HL-60/S4 treated with phorbol 12-myristate 13-acetate at 8.2 ng/mL for 4 days and 3 days (cell line): ENCODE data around the gene TBC1D9.

Experiments used
- in situ Hi-C: fragments of 300-500 bp; cut with MboI; formaldehyde crosslinking; loops from 2 replicates; pipeline ENCODE4 v1.15.0; 2022; ENCODE audit warnings: low sequenced_read_pairs

The TBC1D9 gene

DNA sequence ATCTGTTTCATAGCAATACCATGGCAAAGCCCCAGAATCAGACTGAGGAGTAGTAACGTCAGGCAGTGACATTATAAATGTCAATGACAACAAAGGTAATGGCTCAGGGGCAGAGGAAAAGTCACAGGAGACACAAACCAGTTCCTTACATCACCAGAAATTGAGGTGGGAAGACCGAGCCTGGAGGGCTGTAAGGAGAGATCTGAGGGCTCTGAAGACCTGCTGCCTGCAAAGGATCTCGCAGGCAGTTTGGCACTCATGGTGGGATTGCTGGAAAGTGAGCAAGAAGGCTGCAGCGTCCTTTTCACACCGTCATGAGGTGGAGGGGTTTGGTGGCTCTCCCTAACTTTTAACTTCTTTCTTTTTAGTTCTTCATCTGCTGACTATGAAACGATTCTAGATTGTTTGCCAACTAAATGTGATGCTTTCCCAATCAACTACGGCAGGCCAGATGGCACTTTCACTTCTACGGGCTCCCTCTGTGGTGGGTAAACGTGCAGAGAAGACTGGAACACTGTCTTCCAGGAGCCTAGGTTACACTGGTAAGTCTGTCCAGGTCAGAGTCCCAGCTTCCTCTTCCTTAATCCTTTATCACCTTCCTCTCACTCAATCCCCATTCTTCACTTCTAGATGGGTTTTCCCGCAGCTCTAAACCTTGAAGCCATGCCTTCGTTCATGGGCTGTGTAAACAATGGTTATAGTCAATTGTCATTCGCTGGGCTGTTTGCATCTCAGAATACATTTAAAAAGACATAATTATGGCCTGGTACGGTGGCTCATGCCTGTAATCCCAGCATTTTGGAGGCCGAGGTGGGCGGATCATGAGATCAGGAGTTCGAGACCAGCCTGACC, 58.2 kb downstream of the TBC1D9 start:
- in situ Hi-C loops: no loop called here

DNA sequence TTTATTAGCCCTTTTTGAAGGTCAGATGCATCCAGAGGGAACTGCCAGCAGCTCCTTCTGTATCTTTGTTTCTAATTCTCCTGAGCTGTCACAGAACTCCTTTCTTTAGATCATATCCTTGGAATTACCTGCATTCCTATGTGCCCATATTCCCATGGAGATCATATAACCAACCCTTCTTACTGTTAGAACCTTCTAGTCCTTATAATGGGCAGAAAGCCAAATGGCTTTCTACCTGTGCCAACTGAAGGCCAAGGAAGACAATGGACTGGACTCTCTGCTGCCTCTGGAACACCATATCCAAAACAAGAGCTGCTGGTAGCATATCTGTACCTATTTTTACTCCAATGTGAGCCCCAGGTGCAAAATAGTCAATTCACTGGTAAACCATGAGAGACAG, 60.7 kb downstream of the TBC1D9 start:
- in situ Hi-C loops: no loop called here

DNA sequence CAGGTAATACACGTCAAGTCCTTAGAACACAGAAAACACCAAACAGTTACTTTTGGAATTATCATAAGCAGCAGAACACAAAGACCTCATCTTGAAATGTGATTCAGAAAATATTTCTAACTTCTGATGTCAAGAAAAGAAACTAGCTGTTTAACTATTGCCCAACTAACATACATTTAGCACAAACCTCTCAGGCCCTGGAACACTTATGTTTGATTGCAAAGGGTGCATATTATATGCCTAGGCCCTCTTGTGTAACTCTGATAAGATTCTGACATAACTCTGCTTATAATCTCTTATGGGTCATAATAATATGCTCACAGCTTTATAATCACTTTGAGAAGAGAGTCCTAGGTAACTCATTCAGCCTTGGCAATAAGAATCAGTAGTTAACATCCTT, 62.6 kb downstream of the TBC1D9 start:
- in situ Hi-C loops: no loop called here

DNA sequence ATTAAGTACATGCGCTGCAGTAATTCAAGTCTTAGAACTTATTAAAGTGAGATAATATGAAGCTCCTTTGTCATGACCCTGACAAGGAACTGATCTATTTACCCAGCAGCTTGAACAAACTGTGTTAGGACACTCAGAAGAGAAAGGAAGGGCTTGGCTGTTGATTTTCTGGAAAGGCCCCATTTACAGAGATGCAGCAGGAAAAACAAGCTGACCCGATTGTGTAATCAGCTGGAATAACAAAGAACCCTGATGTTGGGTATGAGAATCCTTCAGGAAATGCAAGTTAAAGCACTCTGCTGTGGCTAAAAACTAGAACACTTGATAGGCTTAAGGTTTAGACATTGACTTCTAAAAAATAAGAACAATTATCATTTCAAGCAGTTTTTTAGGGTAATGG, 64.8 kb downstream of the TBC1D9 start:
- in situ Hi-C loops: no loop called here

DNA sequence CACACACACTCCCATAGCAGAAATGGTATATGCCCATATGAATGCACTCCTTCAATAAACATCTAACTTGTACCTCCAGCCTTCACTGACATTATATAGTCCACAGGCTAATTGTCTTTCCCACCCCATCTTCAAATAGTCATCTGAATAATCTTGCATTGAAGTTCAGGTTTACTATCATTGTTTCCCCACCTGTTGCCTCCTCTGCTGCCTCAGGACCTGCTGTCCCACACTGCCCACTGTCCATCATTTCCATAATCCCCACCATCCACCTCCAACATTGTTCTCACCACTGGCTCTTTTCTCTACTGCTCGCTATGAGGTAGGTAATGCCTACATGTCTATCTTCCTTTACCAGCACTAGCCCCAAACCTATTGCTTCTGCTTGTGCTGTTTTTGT, 66.1 kb downstream of the TBC1D9 start:
- in situ Hi-C loops: no loop called here

DNA sequence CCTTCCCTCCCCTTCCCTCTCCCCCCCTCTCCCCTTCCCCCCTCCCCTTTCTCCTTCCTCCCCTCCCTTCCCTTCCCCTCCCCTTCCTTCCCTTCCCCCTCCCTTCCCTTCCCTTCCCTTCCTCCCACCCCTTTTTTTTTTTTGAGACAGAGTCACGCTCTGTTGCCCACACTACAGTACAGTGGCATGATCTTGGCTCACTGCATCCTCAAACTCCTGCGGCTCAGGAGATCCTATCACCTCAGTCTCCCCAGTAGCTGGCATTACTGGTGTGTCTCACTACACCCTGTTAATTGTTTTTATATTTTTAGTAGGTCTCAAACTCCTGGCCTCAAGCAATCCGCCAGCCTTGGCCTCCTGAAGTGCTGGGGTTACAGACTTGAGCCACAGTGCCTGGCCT, 66.6 kb downstream of the TBC1D9 start:
- in situ Hi-C loops: no loop called here

DNA sequence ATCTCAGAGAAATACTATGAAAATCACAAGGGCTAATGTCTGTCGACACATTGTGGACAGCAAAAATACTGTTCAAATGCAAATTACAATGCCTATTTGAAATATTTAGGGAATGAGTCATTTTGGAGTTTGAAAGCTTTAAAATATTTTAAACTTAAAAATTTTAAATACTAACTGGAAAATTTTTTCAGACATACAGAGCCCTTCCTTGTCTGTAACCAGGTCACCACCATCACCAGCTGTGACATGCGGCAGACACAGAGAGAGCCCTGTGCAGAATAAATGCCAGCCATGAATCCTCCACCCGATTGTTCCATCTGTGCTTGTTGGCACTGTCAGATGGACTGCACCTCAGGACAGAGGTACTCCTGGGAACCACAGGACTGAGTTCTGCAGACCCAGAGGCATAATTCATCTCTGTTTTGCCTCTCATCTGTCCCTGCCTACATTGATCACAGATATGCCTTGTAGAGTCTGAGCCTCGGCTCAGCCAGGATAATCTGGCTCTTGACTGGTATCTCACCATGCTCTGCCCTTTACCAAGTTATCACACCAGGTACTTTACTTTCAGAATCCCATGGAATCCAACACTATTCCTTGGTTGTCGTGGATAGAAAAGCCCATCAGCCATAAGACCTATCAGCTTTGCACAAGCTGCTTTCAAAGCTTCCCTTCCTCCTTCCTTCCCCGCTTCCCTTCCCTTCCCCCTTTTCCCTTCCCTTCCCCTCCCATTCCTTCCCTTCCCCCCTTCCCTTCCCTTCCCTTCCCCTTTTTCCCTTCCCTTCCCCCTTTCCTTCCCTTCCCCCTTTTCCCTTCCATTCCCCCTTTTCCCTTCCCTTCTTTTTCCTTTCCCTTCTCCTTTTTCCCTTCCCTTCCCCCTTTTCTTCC, 67.2 kb downstream of the TBC1D9 start:
- in situ Hi-C loops: no loop called here

DNA sequence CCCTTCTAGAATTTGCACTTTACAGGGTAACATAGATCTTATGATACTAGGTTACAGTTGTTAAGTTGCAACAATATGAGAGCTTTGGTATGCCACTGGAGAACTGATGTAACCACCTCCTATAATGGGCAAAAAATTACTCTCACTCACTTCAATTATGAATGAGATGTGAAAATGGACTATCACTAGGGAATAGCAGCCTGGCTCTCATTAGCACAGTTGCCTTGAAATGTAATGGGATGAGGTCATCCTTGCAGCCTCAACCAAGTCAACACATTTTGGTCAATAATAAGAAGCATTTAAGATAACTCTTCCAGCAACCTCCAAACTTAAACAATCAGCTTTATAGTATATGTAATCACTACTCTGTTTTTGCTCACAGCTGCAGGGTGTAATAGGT, 69.4 kb downstream of the TBC1D9 start:
- in situ Hi-C loops: no loop called here

DNA sequence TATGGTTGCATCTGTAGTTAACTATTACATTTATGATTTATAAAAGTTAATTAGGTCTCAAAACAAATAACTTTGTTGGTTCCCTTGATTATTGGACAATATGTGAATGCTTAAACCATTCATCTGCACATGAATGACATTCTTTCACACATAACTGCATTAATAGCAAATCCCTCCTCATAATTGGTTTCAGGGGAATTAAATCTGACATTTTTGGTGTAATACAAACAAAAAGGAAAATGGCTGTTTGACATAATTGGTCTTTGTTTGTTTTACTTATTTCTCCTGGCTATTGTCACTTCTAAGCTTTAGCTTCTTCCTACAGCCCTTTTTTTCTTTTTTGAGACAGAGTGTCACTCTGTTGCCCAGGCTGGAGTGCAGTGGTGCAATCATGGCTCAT, 71.9 kb downstream of the TBC1D9 start:
- in situ Hi-C loops: no loop called here

DNA sequence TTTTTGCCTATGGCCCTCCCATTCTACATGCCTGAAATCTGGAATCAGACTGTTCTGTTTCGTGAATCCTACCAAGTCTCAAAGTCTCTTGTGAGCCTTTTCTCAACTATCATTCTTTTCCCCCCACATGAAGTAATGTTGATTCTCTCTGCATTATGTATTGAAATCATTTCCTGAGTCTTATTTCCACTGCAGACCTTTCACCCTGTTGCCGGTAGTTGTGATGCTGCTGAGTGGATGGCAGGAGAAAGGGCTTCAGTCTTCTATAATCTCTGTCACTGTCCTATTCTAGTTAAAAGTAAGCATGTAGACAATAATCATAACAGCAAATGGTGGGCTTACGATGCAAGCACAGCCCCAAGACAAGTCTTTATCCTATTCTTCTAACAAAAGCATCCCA, 75.0 kb downstream of the TBC1D9 start:
- in situ Hi-C loops: no loop called here

DNA sequence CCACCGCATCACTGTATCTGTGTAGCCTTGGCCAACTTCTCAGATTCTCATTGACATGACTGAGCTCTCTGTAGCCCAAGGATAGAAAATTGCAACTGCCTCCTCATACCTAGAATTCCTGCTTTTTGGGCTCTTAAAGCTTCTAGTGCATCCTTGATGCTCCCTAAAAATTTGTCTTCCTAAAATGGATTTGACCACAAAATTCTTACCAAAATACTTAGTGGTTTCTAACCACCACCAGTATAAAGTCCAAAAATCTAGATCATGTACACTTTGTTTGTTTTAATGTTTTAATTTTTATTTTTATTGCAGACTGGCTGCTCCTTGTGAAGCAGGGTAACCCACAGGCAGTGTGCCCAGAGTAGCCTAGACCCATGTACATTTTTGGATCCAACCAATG, 75.5 kb downstream of the TBC1D9 start:
- in situ Hi-C loops: no loop called here

DNA sequence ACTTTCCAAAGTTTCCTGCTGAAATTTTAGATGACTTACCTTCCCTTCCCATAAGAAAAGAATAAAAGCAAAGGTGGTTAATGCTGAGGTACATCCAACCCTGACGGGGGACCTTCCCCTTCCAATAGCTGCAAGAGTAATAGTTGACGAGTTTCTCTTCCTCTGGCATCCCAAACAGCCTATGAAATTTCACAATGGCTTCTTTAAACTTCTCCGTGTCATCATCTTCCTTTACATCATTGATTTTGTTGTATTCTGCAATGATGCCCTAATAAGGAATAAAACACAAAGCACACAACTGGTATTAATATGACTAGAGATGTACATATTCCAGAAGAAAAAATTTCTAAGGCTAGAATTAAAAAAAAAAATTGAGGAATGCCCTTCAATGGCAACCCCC, 76.6 kb downstream of the TBC1D9 start:
- in situ Hi-C loops: no loop called here

DNA sequence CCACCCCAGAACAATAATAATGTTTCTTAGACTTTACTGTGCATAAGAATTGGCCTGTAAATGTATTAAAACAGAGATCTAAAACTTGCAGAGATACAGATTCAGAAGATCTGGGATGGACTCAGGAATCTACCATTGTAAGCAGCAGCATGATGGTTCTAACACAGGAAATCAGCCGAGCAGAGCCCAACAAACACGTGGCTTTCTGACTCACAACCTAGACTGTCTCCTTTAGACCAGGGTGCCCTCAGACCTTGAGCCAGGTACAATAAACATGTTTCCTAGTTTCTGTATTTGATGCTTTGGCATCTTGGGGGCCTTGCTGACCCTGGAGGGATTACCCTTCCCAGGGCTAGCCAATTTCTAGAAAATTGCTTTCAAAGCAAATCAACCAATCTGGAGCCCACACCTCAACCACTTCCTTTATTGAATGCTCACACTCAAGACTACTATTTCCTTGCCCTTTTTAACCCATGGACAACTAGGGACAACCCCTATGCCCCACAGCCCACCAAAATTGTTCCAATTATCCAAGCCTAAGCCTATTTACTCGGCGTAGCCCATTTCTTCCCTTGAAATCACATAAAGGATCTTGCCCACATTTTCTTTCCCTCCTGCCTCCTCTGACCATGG, 80.5 kb downstream of the TBC1D9 start:
- in situ Hi-C loops: no loop called here

DNA sequence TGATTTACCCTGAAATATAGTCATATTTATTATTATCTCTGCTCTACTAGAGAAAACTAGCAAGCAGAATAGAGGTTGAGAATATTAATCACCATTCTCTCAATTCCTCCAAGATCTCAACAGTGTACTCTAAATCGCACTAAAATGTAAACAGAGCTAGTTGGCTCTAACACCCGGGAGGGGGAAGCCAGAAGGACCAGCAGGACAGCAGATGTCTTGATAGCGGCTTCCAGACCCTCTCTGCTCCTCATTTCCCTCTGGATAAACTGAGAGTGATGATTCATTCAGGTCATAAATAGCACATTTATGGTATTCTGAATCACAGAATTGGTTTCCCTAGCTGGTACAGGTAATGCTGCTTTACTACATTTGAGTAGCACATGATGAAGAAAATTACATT, 82.5 kb downstream of the TBC1D9 start:
- in situ Hi-C loops: no loop called here

DNA sequence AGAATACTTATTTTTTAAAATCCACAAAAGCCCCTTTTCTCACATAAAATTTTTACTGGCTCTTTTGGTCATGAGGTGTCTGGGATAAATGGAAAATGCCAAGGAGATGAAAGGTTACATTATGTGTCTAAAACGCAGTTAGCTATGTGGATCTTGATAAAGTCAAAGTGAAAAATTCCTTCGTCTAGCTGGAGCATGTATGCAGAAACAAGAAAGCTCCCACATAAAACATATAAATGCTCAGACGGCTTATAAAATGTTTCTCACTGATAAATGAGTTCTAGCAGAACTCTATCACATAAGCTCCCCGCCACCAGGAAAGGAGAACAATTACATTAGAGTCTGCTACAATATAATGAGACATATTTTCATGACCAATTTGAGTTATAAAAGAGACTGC, 83.8 kb downstream of the TBC1D9 start:
- in situ Hi-C loops: no loop called here

DNA sequence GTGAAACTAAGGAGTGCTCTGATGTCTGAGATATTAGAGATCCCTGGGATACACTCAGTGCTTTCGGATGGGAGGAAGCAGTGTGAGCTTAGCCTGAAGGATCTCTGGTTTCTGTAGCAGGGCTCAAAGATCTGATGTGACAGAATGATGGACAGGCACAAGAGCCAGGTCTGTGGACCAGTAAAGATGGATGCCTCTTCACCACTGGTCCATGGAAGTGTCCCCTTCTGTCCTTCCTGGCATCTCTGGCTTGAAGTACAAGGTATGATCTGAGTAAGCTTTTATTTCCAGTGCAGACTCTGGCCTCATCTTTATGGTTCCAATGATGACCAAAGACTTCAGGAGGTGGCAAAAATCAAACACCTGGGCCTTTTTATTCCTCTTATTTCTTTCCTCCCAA, 88.1 kb downstream of the TBC1D9 start:
- in situ Hi-C loops: no loop called here

DNA sequence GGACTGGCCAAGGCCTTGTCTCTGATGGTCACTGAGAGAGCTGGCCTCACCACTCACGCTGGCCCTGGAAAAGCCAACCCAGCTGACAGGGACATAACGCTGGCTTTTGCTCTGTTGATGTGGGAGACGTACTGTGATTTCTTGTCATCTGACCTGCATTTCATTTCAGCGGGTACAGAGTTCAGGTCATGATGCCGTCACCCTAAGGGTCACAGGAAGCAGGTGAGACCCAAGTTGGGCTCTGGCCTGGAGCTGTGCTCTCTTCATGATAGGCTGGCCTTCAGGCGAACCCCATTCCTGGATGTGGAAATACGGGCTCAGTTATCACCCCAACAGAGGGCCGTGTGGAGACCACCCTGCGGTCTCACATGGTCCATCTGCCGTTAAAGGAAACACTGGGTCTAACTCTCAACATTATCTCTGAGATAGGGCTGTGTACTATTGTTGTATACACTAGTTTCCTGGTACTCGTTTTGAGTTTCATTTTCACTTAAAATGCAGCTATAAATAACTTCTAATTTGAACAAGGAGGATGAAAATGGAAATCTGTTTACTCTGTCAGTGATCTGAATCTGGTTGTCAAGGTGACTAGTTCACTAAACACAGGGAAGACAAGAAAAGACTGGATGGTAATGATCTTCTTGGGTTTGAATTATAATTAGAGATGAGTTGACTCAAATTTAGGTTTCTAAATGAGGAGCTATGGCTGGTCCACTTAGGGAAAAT, 89.1 kb downstream of the TBC1D9 start:
- in situ Hi-C loops: no loop called here

DNA sequence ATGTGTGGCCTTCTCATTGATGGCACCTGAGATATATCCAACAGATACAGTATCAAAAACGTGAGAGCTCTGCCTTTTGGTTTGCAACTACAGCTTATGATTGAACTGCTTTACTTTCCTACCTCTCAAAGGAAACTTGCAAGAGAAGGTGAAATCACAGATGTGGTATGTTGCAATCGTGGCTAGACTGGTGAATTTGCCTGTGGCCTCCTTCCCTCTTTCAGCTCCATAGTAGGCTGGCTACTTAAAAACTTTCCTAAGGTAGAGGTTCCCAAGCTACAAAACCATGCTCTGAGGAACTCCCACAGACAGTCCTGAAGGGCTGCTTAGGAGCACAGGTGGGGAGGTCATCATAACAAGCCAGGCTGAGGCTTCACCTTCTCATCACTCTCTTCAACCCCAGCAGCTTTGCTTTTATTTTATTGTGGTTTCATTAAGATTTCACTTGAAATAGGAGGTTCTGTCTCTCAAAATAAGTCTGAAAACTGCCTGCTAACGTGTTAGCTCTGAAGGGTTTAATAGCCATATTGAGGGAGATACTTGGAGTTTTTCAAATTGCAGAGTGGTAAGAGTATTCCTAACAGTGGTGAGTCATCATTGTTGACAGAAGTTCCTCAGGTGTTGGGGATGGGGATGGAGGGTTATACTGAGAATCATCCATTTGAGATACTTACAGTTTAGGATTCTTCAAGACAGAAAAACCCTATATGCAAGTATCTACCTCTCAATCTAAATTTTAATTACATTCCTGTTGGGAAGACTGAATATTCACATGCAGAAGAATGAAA, 93.9 kb downstream of the TBC1D9 start:
- in situ Hi-C loops: no loop called here

DNA sequence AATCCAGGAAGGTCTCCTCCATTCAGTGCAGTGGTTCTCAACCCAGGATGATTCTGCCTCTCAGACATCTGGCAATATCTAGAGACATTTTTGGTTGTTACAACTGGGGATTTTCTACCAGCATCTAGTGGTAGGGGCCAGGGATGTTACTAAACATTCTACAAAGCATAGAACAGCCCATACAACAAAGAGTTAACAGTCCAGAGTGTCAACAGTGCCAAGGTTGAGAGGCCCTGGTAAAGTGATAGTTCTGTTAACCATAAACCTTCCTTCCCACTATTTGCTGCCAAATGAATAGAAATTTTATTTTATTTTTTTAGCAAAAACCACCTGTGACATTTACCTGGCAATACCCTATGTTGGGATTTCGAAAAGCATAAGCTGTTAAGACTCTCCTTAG, 94.6 kb downstream of the TBC1D9 start:
- in situ Hi-C loops: no loop called here
